ENCODE data around the gene FLNC. TPM values are rescaled to one million over a fixed set of nuclear protein-coding genes. Genes with fewer than 3 reads are reported as not detected.

Gene FLNC
- total and polyA plus RNA-seq, 9 of the 15 experiments (the other 6 are each of a cell fraction or from before 2014, with no cell fraction given), result 0.90 to 155 (median 28.8) TPM

DNA sequence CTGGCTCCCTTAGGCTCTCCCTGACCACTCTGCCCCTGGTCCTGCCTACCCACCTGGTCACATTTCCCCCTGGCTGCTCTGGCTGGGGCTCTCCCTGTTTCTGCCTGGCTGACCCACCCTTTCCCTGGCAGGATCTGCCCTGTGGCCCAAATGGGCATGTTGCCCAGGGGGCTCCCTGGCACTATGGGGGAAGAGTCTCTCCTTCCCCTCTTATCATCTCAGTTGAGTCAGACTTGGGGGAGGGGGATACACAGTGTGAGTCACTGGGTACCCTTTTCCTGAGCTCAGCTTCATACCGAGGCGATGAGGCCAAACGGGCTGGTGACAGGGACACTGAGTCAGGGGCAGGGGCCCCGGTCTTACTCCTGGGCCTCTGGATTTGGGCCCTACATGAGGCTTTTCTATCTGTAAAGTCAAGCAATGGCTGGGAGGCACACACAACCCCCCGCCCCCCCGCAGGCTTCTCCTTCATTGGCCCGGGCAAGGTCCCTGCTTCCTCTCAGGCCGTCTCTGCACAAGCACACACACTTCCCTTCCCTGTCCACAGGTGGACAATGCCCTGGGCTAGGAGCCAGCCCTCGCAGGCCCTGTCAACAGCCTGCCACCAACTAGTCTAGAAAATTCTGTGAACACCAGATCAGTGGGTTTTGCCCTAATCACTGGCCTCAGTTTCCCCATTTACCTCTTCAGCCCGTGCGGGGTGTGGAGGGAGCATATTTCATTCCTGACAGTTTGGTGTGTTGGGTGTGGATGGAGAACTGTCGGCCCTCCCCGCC, 627 bp upstream of the FLNC start (continued):
- TF ChIP-seq CBX8 (IDR thresholded peaks at IDR 0.05; ENCODE audit: borderline replicate concordance, extremely low read depth, low read depth, low read length, poor library complexity, severe bottlenecking) (no peak), FUS (optimal IDR thresholded peaks at IDR 0.05; ENCODE audit: low read depth, low read length) (no peak), ZNF23 (CRISPR knock-in tag; IDR thresholded peaks at IDR 0.05) (no peak), MED1 (CRISPR knock-in tag; IDR thresholded peaks at IDR 0.05; ENCODE audit: borderline replicate concordance) (no peak), SRF (CRISPR knock-in tag; IDR thresholded peaks at IDR 0.05) (no peak), GABPA (tag; conservative IDR thresholded peaks at IDR 0.05; ENCODE audit: low read depth) (no peak), SIN3B (IDR thresholded peaks at IDR 0.05; ENCODE audit: low read depth) (no peak), RUNX1 (IDR thresholded peaks at IDR 0.05; ENCODE audit: low read depth) (0 out of 2 replicates have a peak, but pooled peaks have one; percentile 38), ZNF668 (CRISPR knock-in tag; IDR thresholded peaks at IDR 0.05) (no peak), NCOA6 (IDR thresholded peaks at IDR 0.05) (no peak), EGR1 (conservative IDR thresholded peaks at IDR 0.05) (no peak), CREM (IDR thresholded peaks at IDR 0.05; ENCODE audit: low read depth) (no peak), NFIX (CRISPR knock-in tag; IDR thresholded peaks at IDR 0.05; ENCODE audit: low read depth) (no peak), RBM25 (IDR thresholded peaks at IDR 0.05; ENCODE audit: low read depth, low read length, severe bottlenecking) (no peak), MTF1 (CRISPR knock-in tag; IDR thresholded peaks at IDR 0.05; ENCODE audit: borderline replicate concordance) (no peak), ZNF133 (CRISPR knock-in tag; IDR thresholded peaks at IDR 0.05) (no peak), EP300 (IDR thresholded peaks at IDR 0.05; ENCODE audit: low read length) (no peak), NR2F6 (CRISPR knock-in tag; IDR thresholded peaks at IDR 0.05) (no peak), HSF4 (CRISPR knock-in tag; IDR thresholded peaks at IDR 0.05; ENCODE audit: borderline replicate concordance) (no peak; the same call in 1 of the 2 replicates), TRIM28 (IDR thresholded peaks at IDR 0.05) (no peak), RBBP5 (IDR thresholded peaks at IDR 0.05; ENCODE audit: borderline replicate concordance, insufficient read depth, low read length, poor library complexity, severe bottlenecking) (no peak), MIER1 (IDR thresholded peaks at IDR 0.05; ENCODE audit: low read depth) (no peak), NFRKB (IDR thresholded peaks at IDR 0.05; ENCODE audit: low read depth) (no peak)
- TF ChIP-seq, protein P1, sequence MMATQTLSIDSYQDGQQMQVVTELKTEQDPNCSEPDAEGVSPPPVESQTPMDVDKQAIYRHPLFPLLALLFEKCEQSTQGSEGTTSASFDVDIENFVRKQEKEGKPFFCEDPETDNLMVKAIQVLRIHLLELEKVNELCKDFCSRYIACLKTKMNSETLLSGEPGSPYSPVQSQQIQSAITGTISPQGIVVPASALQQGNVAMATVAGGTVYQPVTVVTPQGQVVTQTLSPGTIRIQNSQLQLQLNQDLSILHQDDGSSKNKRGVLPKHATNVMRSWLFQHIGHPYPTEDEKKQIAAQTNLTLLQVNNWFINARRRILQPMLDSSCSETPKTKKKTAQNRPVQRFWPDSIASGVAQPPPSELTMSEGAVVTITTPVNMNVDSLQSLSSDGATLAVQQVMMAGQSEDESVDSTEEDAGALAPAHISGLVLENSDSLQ (IDR thresholded peaks at IDR 0.05), result peak; percentile 72
- TF ChIP-seq, protein P2, sequence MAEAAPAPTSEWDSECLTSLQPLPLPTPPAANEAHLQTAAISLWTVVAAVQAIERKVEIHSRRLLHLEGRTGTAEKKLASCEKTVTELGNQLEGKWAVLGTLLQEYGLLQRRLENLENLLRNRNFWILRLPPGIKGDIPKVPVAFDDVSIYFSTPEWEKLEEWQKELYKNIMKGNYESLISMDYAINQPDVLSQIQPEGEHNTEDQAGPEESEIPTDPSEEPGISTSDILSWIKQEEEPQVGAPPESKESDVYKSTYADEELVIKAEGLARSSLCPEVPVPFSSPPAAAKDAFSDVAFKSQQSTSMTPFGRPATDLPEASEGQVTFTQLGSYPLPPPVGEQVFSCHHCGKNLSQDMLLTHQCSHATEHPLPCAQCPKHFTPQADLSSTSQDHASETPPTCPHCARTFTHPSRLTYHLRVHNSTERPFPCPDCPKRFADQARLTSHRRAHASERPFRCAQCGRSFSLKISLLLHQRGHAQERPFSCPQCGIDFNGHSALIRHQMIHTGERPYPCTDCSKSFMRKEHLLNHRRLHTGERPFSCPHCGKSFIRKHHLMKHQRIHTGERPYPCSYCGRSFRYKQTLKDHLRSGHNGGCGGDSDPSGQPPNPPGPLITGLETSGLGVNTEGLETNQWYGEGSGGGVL (CRISPR knock-in tag; IDR thresholded peaks at IDR 0.05), result no peak
- TF ChIP-seq, protein P3, sequence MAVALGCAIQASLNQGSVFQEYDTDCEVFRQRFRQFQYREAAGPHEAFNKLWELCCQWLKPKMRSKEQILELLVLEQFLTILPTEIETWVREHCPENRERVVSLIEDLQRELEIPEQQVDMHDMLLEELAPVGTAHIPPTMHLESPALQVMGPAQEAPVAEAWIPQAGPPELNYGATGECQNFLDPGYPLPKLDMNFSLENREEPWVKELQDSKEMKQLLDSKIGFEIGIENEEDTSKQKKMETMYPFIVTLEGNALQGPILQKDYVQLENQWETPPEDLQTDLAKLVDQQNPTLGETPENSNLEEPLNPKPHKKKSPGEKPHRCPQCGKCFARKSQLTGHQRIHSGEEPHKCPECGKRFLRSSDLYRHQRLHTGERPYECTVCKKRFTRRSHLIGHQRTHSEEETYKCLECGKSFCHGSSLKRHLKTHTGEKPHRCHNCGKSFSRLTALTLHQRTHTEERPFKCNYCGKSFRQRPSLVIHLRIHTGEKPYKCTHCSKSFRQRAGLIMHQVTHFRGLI (CRISPR knock-in tag; IDR thresholded peaks at IDR 0.05), result no peak
